H9 (cell line): ENCODE results near the gene CYP2W1. TPM values are rescaled to one million over a fixed set of nuclear protein-coding genes. Genes with fewer than 3 reads are reported as not detected.

Experiments
- DNase-seq: peaks from one replicate; pipeline ENCODE4 v3.0.0-alpha.2; 2017
- H2AFZ ChIP-seq: one replicate; pipeline ENCODE4 v1.6.1; 2013; ENCODE audit warnings: mild to moderate bottlenecking, low read length, control low read depth, moderate library complexity
- H2AK5ac ChIP-seq: 2 replicates; pipeline ENCODE4 v1.6.1; 2013; ENCODE audit warnings: low read length, control low read depth, mixed read lengths; ENCODE audit not compliant: insufficient read length
- H2BK120ac ChIP-seq: one replicate; pipeline ENCODE4 v1.6.1; 2013; ENCODE audit warnings: low read depth, mild to moderate bottlenecking, low read length, control low read depth, inconsistent platforms; ENCODE audit not compliant: poor library complexity, severe bottlenecking
- H2BK12ac ChIP-seq: 2 replicates; pipeline ENCODE4 v1.6.1; 2013; ENCODE audit warnings: low read length, control low read depth, mixed read lengths, low read depth; ENCODE audit not compliant: insufficient read length
- H2BK15ac ChIP-seq: 2 replicates; pipeline ENCODE4 v1.6.1; 2013; ENCODE audit warnings: low read depth, low read length, control low read depth
- H2BK20ac ChIP-seq: one replicate; pipeline ENCODE4 v1.6.1; 2013; ENCODE audit warnings: low read depth, mild to moderate bottlenecking, low read length, control low read depth, inconsistent platforms; ENCODE audit not compliant: poor library complexity, severe bottlenecking
- H2BK5ac ChIP-seq: 2 replicates; pipeline ENCODE4 v1.6.1; 2013; ENCODE audit warnings: low read length, control low read depth, mixed read lengths; ENCODE audit not compliant: insufficient read length
- H3K14ac ChIP-seq: 2 replicates; pipeline ENCODE4 v1.6.1; 2013; ENCODE audit warnings: low read length, control low read depth; ENCODE audit not compliant: insufficient read depth
- H3K18ac ChIP-seq: 2 replicates; pipeline ENCODE4 v1.6.1; 2013; ENCODE audit warnings: low read depth, mild to moderate bottlenecking, mixed read lengths, low read length, control low read depth; ENCODE audit not compliant: insufficient read length
- H3K23ac ChIP-seq: 2 replicates; pipeline ENCODE4 v1.6.1; 2013; ENCODE audit warnings: low read length, control low read depth, mixed read lengths, low read depth; ENCODE audit not compliant: insufficient read length
- H3K23me2 ChIP-seq: 2 replicates; pipeline ENCODE4 v1.6.1; 2013; ENCODE audit warnings: low read depth, mild to moderate bottlenecking, mixed read lengths, low read length, control low read depth; ENCODE audit not compliant: insufficient read length, poor library complexity, severe bottlenecking
- H3K27ac ChIP-seq: 2 replicates; pipeline ENCODE4 v1.5.1; 2013; ENCODE audit warnings: low read length, control low read depth, mixed read lengths, low read depth; ENCODE audit not compliant: insufficient read length
- H3K27me3 ChIP-seq: 2 replicates; pipeline ENCODE4 v1.6.1; 2013; ENCODE audit warnings: low read length, control low read depth, inconsistent platforms; ENCODE audit not compliant: insufficient read depth
- H3K4ac ChIP-seq: 2 replicates; pipeline ENCODE4 v1.6.1; 2013; ENCODE audit warnings: low read depth, mild to moderate bottlenecking, control low read depth, inconsistent platforms, low read length, moderate library complexity
- H3K4me1 ChIP-seq: 2 replicates; pipeline ENCODE4 v1.6.1; 2013; ENCODE audit warnings: low read length, control low read depth, inconsistent platforms; ENCODE audit not compliant: insufficient read depth
- H3K4me2 ChIP-seq: 2 replicates; pipeline ENCODE4 v1.6.1; 2013; ENCODE audit warnings: low read length, control low read depth, mixed read lengths; ENCODE audit not compliant: insufficient read length, insufficient read depth
- H3K56ac ChIP-seq: 2 replicates; pipeline ENCODE4 v1.6.1; 2013; ENCODE audit warnings: low read depth, mild to moderate bottlenecking, mixed read lengths, low read length, control low read depth; ENCODE audit not compliant: insufficient read length
- H3K79me1 ChIP-seq: 2 replicates; pipeline ENCODE4 v1.6.1; 2013; ENCODE audit warnings: low read depth, mild to moderate bottlenecking, moderate library complexity, low read length, control low read depth, inconsistent platforms; ENCODE audit not compliant: insufficient read depth, poor library complexity, severe bottlenecking
- H3K79me2 ChIP-seq: 2 replicates; pipeline ENCODE4 v1.6.1; 2013; ENCODE audit warnings: low read length, control low read depth, inconsistent platforms; ENCODE audit not compliant: insufficient read depth
- H3K9ac ChIP-seq: 2 replicates; pipeline ENCODE4 v1.6.1; 2013; ENCODE audit warnings: low read length, control low read depth, mixed read lengths; ENCODE audit not compliant: insufficient read length; ENCODE audit errors: extremely low read depth
- H3K9me3 ChIP-seq: one replicate; pipeline ENCODE4 v1.6.1; 2013; ENCODE audit warnings: low read depth, low read length, inconsistent platforms; ENCODE audit not compliant: control insufficient read depth
- H3T11ph ChIP-seq: one replicate; pipeline ENCODE4 v1.6.1; 2013; ENCODE audit warnings: mild to moderate bottlenecking, low read length, control low read depth, inconsistent platforms
- H4K20me1 ChIP-seq: one replicate; pipeline ENCODE4 v1.6.1; 2013; ENCODE audit not compliant: control insufficient read depth, insufficient read length, insufficient read depth
- H4K5ac ChIP-seq: 2 replicates; pipeline ENCODE4 v1.6.1; 2013; ENCODE audit warnings: low read depth, mild to moderate bottlenecking, mixed read lengths, low read length, control low read depth; ENCODE audit not compliant: insufficient read length
- H4K8ac ChIP-seq: replicated peaks from 2 replicates; pipeline ENCODE4 v1.6.1; 2013; ENCODE audit warnings: low read length, control low read depth, mixed read lengths, low read depth; ENCODE audit not compliant: insufficient read length
- H4K91ac ChIP-seq: 2 replicates; pipeline ENCODE4 v1.6.1; 2013; ENCODE audit warnings: low read depth, mild to moderate bottlenecking, moderate library complexity, mixed read lengths, low read length, control low read depth; ENCODE audit not compliant: insufficient read length
- H3K27ac Mint-ChIP-seq, 3 experiments: 2 replicates in 2 of 3; 3 replicates in 1 of 3; pipeline ENCODE4 v1.8.0; 2020 to 2021; ENCODE audit warnings: mixed read lengths in 3 of 3, mild to moderate bottlenecking in 1 of 3, moderate library complexity in 1 of 3
- H3K27me3 Mint-ChIP-seq: 2 replicates; pipeline ENCODE4 v1.8.0; 2021; ENCODE audit warnings: low read depth, mild to moderate bottlenecking, moderate library complexity, mixed read lengths
- H3K36me3 Mint-ChIP-seq, 3 experiments: 2 replicates in 2 of 3; 3 replicates in 1 of 3; pipeline ENCODE4 v1.8.0; 2020 to 2021; ENCODE audit warnings: low read depth in 3 of 3, mixed read lengths in 3 of 3; ENCODE audit not compliant: insufficient read depth in 1 of 3
- H3K4me1 Mint-ChIP-seq, 2 experiments: 2 replicates each; pipeline ENCODE4 v1.8.0; 2020; ENCODE audit warnings: mixed read lengths in 2 of 2
- H3K4me3 Mint-ChIP-seq, 2 experiments: 2 replicates in 1 of 2; 3 replicates in 1 of 2; pipeline ENCODE4 v1.8.0; 2020 to 2021; ENCODE audit warnings: mild to moderate bottlenecking in 2 of 2, mixed read lengths in 2 of 2, moderate library complexity in 1 of 2
- H3K9me3 Mint-ChIP-seq, 2 experiments: 2 replicates in 1 of 2; 3 replicates in 1 of 2; pipeline ENCODE4 v1.8.0; 2020; ENCODE audit warnings: mild to moderate bottlenecking in 2 of 2, mixed read lengths in 2 of 2, moderate library complexity in 1 of 2
- WGBS: extraction: QIAGEN DNeasy Blood & Tissue Kit; methylation state at CpG from one replicate; pipeline ENCODE4 v1.1.7; 2013; ENCODE audit warnings: missing lambda C conversion rate, low lambda C conversion rate, mixed read lengths; ENCODE audit not compliant: insufficient read length; ENCODE audit errors: extremely low coverage; 5-methylcytosine and 5-hydroxymethylcytosine counted together
- total RNA-seq: library from RNA; stranded (reverse); gene quantifications from 2 replicates; pipeline ENCODE4 v1.2.1, GENCODE V29; 2021
- TF ChIP-seq, protein P1 (sequence below): fragments of 200-600 bp; sonication (generic); conservative IDR thresholded peaks from 3 replicates; pipeline ENCODE4 v1.8.0; 2021; ENCODE audit warnings: antibody characterized with exemption, mild to moderate bottlenecking

CYP2W1 gene
- total RNA-seq, 1 experiment from 2014 or later, result not detected

DNA sequence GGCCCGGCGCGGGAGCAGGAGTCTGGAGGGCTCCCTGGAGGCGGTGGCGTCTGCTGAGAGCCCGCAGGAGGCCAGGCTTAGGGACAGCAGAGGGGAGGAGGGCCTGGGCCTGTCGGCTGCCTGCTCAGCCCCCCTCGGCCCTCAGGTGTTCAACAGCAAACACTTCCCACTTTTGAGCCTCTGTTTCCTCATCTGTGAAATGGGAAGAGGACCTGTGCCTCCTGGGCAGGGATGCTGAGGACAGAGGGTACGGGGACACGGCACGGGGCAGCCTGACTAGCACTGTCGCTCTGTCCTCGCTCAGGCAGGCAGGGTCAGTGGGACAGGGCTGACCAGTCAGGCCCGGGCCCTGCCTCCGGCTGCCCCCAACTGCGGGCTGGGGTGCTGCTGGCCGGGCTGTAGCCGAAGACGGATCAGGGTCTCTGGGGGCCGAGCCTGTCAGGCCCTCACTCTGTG lies 663 bp downstream of the CYP2W1 start:
- H3T11ph ChIP-seq, result no peak overlapping the region
- no peaks in the 10 kb centered on the region for H3K9me3 ChIP-seq
- WGBS, result no CpG with 5 or more reads among the region's 20 CpGs
- H3K4me1 ChIP-seq, result no peaks in the 10 kb centered on the region
- H3K4me1 Mint-ChIP-seq, result peaks cover 2 to 6% of the 10 kb centered on the region in 2 experiments; a peak in 2 of 4 replicates
- no peak overlapping the region for H4K5ac ChIP-seq
- H3K79me1 ChIP-seq, result no peaks in the 10 kb centered on the region
- no peak overlapping the region for H3K27ac Mint-ChIP-seq
- TF ChIP-seq, protein P1, sequence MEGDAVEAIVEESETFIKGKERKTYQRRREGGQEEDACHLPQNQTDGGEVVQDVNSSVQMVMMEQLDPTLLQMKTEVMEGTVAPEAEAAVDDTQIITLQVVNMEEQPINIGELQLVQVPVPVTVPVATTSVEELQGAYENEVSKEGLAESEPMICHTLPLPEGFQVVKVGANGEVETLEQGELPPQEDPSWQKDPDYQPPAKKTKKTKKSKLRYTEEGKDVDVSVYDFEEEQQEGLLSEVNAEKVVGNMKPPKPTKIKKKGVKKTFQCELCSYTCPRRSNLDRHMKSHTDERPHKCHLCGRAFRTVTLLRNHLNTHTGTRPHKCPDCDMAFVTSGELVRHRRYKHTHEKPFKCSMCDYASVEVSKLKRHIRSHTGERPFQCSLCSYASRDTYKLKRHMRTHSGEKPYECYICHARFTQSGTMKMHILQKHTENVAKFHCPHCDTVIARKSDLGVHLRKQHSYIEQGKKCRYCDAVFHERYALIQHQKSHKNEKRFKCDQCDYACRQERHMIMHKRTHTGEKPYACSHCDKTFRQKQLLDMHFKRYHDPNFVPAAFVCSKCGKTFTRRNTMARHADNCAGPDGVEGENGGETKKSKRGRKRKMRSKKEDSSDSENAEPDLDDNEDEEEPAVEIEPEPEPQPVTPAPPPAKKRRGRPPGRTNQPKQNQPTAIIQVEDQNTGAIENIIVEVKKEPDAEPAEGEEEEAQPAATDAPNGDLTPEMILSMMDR, result no peak
- H3K27me3 ChIP-seq, result no peaks in the 10 kb centered on the region
- peaks cover 3% of the 10 kb centered on the region; the same call in 1 of the 2 replicates for H3K27me3 Mint-ChIP-seq
- H3K36me3 Mint-ChIP-seq, result no peaks in the 10 kb centered on the region
- no peaks in the 10 kb centered on the region for H3K9me3 Mint-ChIP-seq
- H2AK5ac ChIP-seq, result no peak overlapping the region
- no peak overlapping the region for H3K56ac ChIP-seq
- no peak overlapping the region for H3K9ac ChIP-seq
- DNase-seq, result no peak
- no peak overlapping the region; the same call in 1 of the 2 replicates for H3K14ac ChIP-seq
- no peaks in the 10 kb centered on the region for H4K20me1 ChIP-seq
- H3K18ac ChIP-seq, result no peak overlapping the region
- no peak overlapping the region for H2BK15ac ChIP-seq
- no peak overlapping the region for H4K91ac ChIP-seq
- no peak overlapping the region for H2AFZ ChIP-seq
- no peak overlapping the region for H3K27ac ChIP-seq
- no peak overlapping the region for H3K4me3 Mint-ChIP-seq
- H2BK5ac ChIP-seq, result no peak overlapping the region
- H2BK12ac ChIP-seq, result no peak overlapping the region
- no peak overlapping the region for H4K8ac ChIP-seq
- H3K4ac ChIP-seq, result no peak overlapping the region
- H3K4me2 ChIP-seq, result no peak overlapping the region
- no peak overlapping the region for H2BK20ac ChIP-seq
- no peaks in the 10 kb centered on the region for H3K79me2 ChIP-seq
- H3K23ac ChIP-seq, result no peak overlapping the region
- H3K23me2 ChIP-seq, result no peaks in the 10 kb centered on the region
- H2BK120ac ChIP-seq, result no peak overlapping the region
